Trophoblast cell (in vitro differentiated cells and primary cell): ENCODE results near the gene RNF111.
A peak's percentile ranks its signal among the peaks of the same experiment; 100 is the strongest.

Experiments
- DNase-seq, 2 donors: peaks; one replicate each; pipeline ENCODE4 v3.0.0-alpha.2; 2016
- H2AFZ ChIP-seq: 2 replicates; pipeline ENCODE4 v1.6.1; 2013; ENCODE audit warnings: low read length, moderate library complexity, mild to moderate bottlenecking; ENCODE audit not compliant: insufficient read depth, poor library complexity
- H2AK5ac ChIP-seq: 2 replicates; pipeline ENCODE4 v1.6.1; 2013; ENCODE audit warnings: mild to moderate bottlenecking, low read length
- H2BK120ac ChIP-seq: 2 replicates; pipeline ENCODE4 v1.6.1; 2013; ENCODE audit warnings: low read length, mild to moderate bottlenecking, moderate library complexity; ENCODE audit not compliant: insufficient read depth, poor library complexity
- H2BK12ac ChIP-seq: 2 replicates; pipeline ENCODE4 v1.6.1; 2013; ENCODE audit warnings: mild to moderate bottlenecking, low read length, moderate library complexity
- H2BK5ac ChIP-seq: 2 replicates; pipeline ENCODE4 v1.6.1; 2013; ENCODE audit warnings: low read length, low read depth, moderate library complexity, mild to moderate bottlenecking; ENCODE audit not compliant: poor library complexity
- H3K14ac ChIP-seq: 2 replicates; pipeline ENCODE4 v1.6.1; 2013; ENCODE audit warnings: mild to moderate bottlenecking, low read length
- H3K18ac ChIP-seq: 2 replicates; pipeline ENCODE4 v1.6.1; 2013; ENCODE audit warnings: mild to moderate bottlenecking, low read length
- H3K23ac ChIP-seq: 2 replicates; pipeline ENCODE4 v1.6.1; 2013; ENCODE audit warnings: low read length
- H3K27ac ChIP-seq: 2 replicates; pipeline ENCODE4 v1.5.1; 2013; ENCODE audit warnings: low read depth, mild to moderate bottlenecking, inconsistent platforms, low read length, moderate library complexity
- H3K27me3 ChIP-seq: 2 replicates; pipeline ENCODE4 v1.6.1; 2013; ENCODE audit warnings: inconsistent platforms, mild to moderate bottlenecking, low read length, moderate library complexity; ENCODE audit not compliant: insufficient read depth
- H3K36me3 ChIP-seq, 2 experiments: 1 replicate in 1 of 2; 2 replicates in 1 of 2; pipeline ENCODE4 v1.6.1; 2013; ENCODE audit warnings: low read length in 2 of 2, mild to moderate bottlenecking in 2 of 2, moderate library complexity in 1 of 2; ENCODE audit not compliant: insufficient read depth in 2 of 2, control insufficient read depth in 1 of 2
- H3K4ac ChIP-seq: 2 replicates; pipeline ENCODE4 v1.6.1; 2013; ENCODE audit warnings: low read depth, mild to moderate bottlenecking, low read length, moderate library complexity
- H3K4me1 ChIP-seq, 2 experiments: 1 replicate in 1 of 2; 2 replicates in 1 of 2; pipeline ENCODE4 v1.6.1; 2013; ENCODE audit warnings: low read length in 2 of 2, mild to moderate bottlenecking in 2 of 2, moderate library complexity in 1 of 2; ENCODE audit not compliant: insufficient read depth in 2 of 2, control insufficient read depth in 1 of 2
- H3K4me2 ChIP-seq: 2 replicates; pipeline ENCODE4 v1.6.1; 2013; ENCODE audit warnings: inconsistent platforms, mild to moderate bottlenecking, low read length, moderate library complexity
- H3K4me3 ChIP-seq: 2 replicates; pipeline ENCODE4 v1.5.1; 2013; ENCODE audit warnings: mild to moderate bottlenecking, low read depth, low read length, inconsistent platforms
- H3K79me1 ChIP-seq: one replicate; pipeline ENCODE4 v1.6.1; 2013; ENCODE audit warnings: low read length
- H3K79me2 ChIP-seq: 2 replicates; pipeline ENCODE4 v1.6.1; 2013; ENCODE audit warnings: low read length, mild to moderate bottlenecking; ENCODE audit not compliant: control insufficient read depth, insufficient read depth, poor library complexity
- H3K9ac ChIP-seq: 2 replicates; pipeline ENCODE4 v1.6.1; 2013; ENCODE audit warnings: mild to moderate bottlenecking, low read length
- H3K9me3 ChIP-seq: 2 replicates; pipeline ENCODE4 v1.6.1; 2013; ENCODE audit warnings: low read depth, mild to moderate bottlenecking, control low read depth, inconsistent platforms, low read length; ENCODE audit not compliant: insufficient read depth
- H4K12ac ChIP-seq: 2 replicates; pipeline ENCODE4 v1.6.1; 2013; ENCODE audit warnings: low read depth, mild to moderate bottlenecking, low read length, moderate library complexity
- H4K8ac ChIP-seq: 2 replicates; pipeline ENCODE4 v1.6.1; 2013; ENCODE audit warnings: low read depth, mild to moderate bottlenecking, low read length, moderate library complexity
- H4K91ac ChIP-seq: one replicate; pipeline ENCODE4 v1.6.1; 2013; ENCODE audit warnings: low read depth, mild to moderate bottlenecking, low read length, moderate library complexity
- WGBS: extraction: QIAGEN DNeasy Blood & Tissue Kit; methylation state at CpG from one replicate; pipeline ENCODE4 v1.1.7; 2013; ENCODE audit warnings: missing lambda C conversion rate; ENCODE audit not compliant: insufficient read length, insufficient coverage; ENCODE audit errors: extremely low coverage; 5-methylcytosine and 5-hydroxymethylcytosine counted together

The RNF111 gene

GRCh38 chr15:59104912-59105732, 117.7 kb downstream of the RNF111 start, which contains the start of gene CCNB2:
CCNB2 (plus strand) TSS chr15:59105146; CDS start chr15:59105269, 123 bp downstream.
- Histone ChIP-seq H3K4ac (peak within 1 kb of the TSS; percentile 73), H3K27ac (peak within 1 kb of the TSS; percentile 88), H3K4me3 (peak within 1 kb of the TSS; percentile 100), H2BK120ac (peak within 1 kb of the TSS; percentile 92), H2BK5ac (peak within 1 kb of the TSS; percentile 80), H2AK5ac (no peak within 1 kb of the TSS), H3K23ac (no peak within 1 kb of the TSS), H4K8ac (peak within 1 kb of the TSS; percentile 94), H3K9me3 (no peaks in the 10 kb centered on the region), H4K91ac (peak within 1 kb of the TSS; percentile 95), H3K9ac (peak within 1 kb of the TSS; percentile 94), H3K27me3 (no peaks in the 10 kb centered on the region), H3K14ac (peak within 1 kb of the TSS; percentile 94), H2AFZ (peak within 1 kb of the TSS; percentile 81), H4K12ac (peak within 1 kb of the TSS; percentile 88), H3K4me1 (no peaks in the 10 kb centered on the region), H3K18ac (peak within 1 kb of the TSS; percentile 89), H3K79me1 (peaks cover 4% of the 10 kb centered on the region), H3K79me2 (peaks cover 3% of the 10 kb centered on the region), H2BK12ac (no peak within 1 kb of the TSS), H3K4me2 (peak within 1 kb of the TSS; percentile 90), H3K36me3 (peaks cover 10 to 21% of the 10 kb centered on the region in 2 experiments)
- peak; percentile 87 to 95 for DNase-seq
- WGBS, result no CpG with 5 or more reads among the region's 57 CpGs

GRCh38 chr15:59105854-59106253, 118.4 kb downstream of the RNF111 start:
- no peak overlapping the region for H2BK5ac ChIP-seq
- no peak overlapping the region for H3K27ac ChIP-seq
- no peak for DNase-seq
- peaks cover 4% of the 10 kb centered on the region for H3K79me1 ChIP-seq
- no peak overlapping the region for H4K8ac ChIP-seq
- no peaks in the 10 kb centered on the region for H3K27me3 ChIP-seq
- H3K4ac ChIP-seq, result no peak overlapping the region
- no peak overlapping the region for H2AFZ ChIP-seq
- H3K9me3 ChIP-seq, result no peaks in the 10 kb centered on the region
- no CpG with 5 or more reads among the region's 2 CpGs for whole genome bisulfite sequencing
- peak overlapping the region; percentile 90 for H3K4me2 ChIP-seq
- no peak overlapping the region for H2BK12ac ChIP-seq
- H4K12ac ChIP-seq, result no peak overlapping the region
- no peak overlapping the region for H4K91ac ChIP-seq
- no peak overlapping the region for H2AK5ac ChIP-seq
- H3K4me3 ChIP-seq, result peak overlapping the region; percentile 100
- H3K4me1 ChIP-seq, result no peaks in the 10 kb centered on the region
- H3K9ac ChIP-seq, result no peak overlapping the region
- peaks cover 3% of the 10 kb centered on the region for H3K79me2 ChIP-seq
- no peak overlapping the region for H3K18ac ChIP-seq
- H3K14ac ChIP-seq, result no peak overlapping the region
- no peak overlapping the region for H3K23ac ChIP-seq
- H3K36me3 ChIP-seq, result peaks cover 8 to 22% of the 10 kb centered on the region in 2 experiments
- no peak overlapping the region for H2BK120ac ChIP-seq

- Histone ChIP-seq H3K4me1 (no peaks in the 10 kb centered on the region), H3K9me3 (no peaks in the 10 kb centered on the region), H4K91ac (no peak overlapping the region), H3K27ac (no peak overlapping the region), H3K18ac (no peak overlapping the region), H2AFZ (no peak overlapping the region), H3K14ac (no peak overlapping the region), H4K12ac (no peak overlapping the region), H2BK5ac (no peak overlapping the region), H2AK5ac (no peak overlapping the region), H3K4me2 (no peak overlapping the region), H4K8ac (no peak overlapping the region), H3K9ac (no peak overlapping the region), H3K79me2 (no peaks in the 10 kb centered on the region), H3K23ac (no peak overlapping the region), H3K36me3 (peaks cover 18 to 49% of the 10 kb centered on the region in 2 experiments), H3K4ac (no peak overlapping the region), H3K79me1 (no peaks in the 10 kb centered on the region), H3K27me3 (no peaks in the 10 kb centered on the region), H3K4me3 (no peak overlapping the region), H2BK120ac (no peak overlapping the region), H2BK12ac (no peak overlapping the region)
- WGBS, result no CpG with 5 or more reads among the region's 4 CpGs
- no peak for DNase-seq
These were observed 123.8 kb downstream of the RNF111 start for GRCh38 chr15:59111251-59111650.

- no peaks in the 10 kb centered on the region for H3K79me2 ChIP-seq
- H3K9ac ChIP-seq, result no peak overlapping the region
- no peaks in the 10 kb centered on the region for H3K79me1 ChIP-seq
- H3K27ac ChIP-seq, result no peak overlapping the region
- no peak overlapping the region for H3K4ac ChIP-seq
- no peak overlapping the region for H4K12ac ChIP-seq
- no peak overlapping the region for H3K4me2 ChIP-seq
- H2BK5ac ChIP-seq, result no peak overlapping the region
- H3K18ac ChIP-seq, result no peak overlapping the region
- no peak overlapping the region for H2AK5ac ChIP-seq
- no peak overlapping the region for H2AFZ ChIP-seq
- no peak overlapping the region for H3K23ac ChIP-seq
- H3K4me3 ChIP-seq, result no peak overlapping the region
- H3K14ac ChIP-seq, result no peak overlapping the region
- no peak overlapping the region for H2BK120ac ChIP-seq
- DNase-seq, result no peak
- H3K36me3 ChIP-seq, result peaks cover 27 to 59% of the 10 kb centered on the region in 2 experiments
- no peak overlapping the region for H2BK12ac ChIP-seq
- H3K27me3 ChIP-seq, result no peaks in the 10 kb centered on the region
- H4K8ac ChIP-seq, result no peak overlapping the region
- H3K9me3 ChIP-seq, result no peaks in the 10 kb centered on the region
- WGBS, result no CpG with 5 or more reads among the region's 2 CpGs
- no peak overlapping the region for H4K91ac ChIP-seq
- no peaks in the 10 kb centered on the region for H3K4me1 ChIP-seq
These were observed 127.6 kb downstream of the RNF111 start for GRCh38 chr15:59115047-59115446.
